GM21825 (cell line): ENCODE data around the gene GON7.
"Not testable (repeated sequence)": the region's sequence is repeated elsewhere in the genome, so short reads cannot be mapped to it uniquely, and the experiment has no call there.

Experiments used
- ATAC-seq: cut with Tn5 transposase; IDR thresholded peaks from one replicate; pipeline ENCODE4 v1.9.1; 2021; ENCODE audit warnings: mild to moderate bottlenecking, moderate library complexity; ENCODE audit not compliant: unreplicated experiment

GON7 gene

DNA sequence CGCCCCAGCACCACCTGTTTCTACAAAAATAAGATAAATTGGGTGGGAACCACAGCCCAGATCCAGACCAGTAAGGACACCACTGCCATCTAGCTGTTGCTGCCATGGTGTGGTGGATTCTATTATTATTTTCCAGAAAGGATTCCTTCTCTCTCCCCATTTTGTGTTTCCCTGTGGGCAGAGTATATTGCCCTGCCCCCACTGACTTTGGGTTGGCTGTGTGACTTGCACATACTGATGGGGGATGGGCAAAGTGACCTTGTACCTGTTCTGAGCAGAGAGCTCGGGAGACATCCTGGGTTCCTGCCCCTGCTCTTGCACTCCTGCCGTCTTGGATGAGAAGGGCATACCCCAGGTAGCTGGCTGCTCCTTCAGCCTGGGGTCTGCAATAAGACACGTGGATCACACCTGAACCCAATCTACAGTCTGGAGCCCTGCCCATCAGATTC is 46.5 kb downstream of the GON7 start:
- ATAC-seq, result no peak

DNA sequence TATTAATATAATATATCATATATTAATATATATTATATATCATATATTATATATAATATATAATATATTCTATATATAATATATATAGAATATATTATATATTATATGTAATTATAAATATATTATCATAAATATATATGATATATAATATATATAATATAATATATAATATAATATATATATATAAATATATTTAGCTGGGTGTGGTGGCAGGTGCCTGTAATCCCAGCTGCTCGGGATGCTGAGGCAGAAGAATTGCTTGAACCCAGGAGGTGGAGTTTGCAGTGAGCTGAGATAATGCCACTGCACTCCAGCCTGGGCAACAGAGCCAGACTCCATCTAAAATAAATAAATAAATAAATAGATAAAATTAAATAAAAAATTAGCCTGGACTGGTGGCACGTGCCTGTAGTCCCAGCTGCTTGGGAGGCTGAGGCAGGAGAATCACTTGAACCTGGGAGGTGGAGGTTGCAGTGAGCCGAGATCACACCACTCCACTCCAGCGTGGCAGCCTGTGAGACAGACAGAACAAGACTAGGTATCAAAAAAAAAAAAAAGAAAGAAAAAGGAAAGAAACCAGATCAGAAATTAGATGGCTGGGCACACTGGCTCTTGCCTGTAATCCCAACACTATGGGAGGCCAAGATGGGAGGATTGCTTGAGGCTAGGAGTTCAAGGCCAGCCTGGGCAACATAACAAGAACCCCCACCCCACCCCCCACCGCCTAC is 47.1 kb downstream of the GON7 start:
- not testable (repeated sequence) for ATAC-seq

DNA sequence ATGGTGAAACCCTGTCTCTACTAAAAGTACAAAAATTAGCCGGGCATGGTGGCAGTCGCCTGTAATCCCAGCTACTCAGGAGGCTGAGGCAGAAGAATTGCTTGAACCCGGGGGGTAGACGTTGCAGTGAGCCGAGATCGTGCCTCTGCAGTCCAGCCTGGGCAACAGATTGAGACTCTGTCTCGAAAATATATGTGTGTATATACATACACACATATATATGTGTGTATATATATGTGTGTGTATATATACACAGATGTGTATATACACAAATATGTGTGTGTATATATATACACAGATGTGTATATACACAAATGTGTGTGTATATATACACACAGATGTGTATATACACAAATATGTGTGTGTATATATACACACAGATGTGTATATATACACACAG is 48.5 kb downstream of the GON7 start:
- not testable (repeated sequence) for ATAC-seq

DNA sequence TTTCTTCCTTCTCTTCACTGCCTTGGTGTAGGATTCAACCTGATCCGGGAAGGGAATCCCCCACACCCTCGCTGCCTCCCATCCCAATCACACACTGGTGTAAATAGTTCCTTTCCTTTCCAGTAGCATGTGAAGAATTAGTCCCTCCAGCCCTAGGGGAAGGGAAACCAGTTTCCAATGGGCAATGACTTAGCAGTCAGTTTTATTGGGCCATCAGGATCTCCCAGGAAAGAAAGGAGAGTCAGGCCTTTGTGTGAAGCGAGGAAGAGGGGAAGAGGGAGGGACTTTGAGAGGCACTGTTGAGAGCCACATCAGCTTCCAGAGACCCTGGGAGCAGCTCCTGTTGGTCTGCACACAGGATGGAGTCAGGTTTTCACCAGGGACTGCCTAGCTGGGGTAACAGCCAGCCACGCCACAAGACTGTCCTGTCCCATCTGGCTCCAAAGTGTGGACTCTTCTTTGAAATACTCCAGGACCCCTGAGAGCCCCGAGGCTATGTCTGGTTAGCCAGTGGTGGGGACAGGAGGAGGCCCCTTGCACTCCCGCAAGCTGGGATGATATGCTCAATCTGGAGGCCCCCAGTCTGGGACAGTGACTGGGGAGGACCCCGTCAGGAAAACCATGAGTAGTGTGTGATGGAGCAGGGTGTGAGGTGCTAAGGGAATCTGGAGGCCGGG is 50.0 kb downstream of the GON7 start:
- ATAC-seq, result no peak

DNA sequence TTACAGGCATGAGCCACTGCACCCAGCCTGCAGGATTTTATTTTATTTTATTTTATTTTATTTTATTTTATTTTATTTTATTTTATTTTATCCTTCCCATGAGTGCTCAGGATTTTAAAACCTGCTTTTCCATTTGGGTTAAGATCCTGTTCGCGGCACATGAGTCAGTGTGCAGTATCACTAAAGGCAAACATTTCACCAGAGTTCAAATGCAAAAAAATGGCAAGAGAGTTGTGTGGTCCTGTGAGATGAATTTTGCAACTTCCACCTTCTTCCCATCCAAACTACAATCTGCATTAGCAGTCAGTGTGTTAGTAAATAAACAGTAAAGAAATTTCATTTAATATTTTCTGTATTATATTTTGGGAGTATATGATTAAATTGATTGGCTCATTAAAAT is 51.2 kb downstream of the GON7 start:
- ATAC-seq, result no peak

DNA sequence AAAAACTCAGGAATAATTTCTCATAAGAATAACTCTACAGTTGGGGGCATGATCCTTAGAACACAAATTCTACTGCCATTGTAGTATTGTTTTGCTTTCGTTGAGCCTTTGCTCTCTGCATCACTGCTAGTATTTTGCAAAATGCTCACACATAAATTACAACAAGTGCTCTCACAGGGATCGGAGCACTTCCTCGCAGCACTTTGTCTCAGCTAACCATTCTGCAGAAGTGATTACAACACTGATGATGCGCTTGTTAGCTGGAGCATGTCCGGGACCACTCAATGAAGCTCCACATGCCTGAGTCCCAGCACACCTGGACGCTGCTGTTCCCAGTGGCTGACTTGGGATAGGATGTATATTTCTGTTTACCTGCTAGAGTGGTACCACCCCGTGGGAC is 53.7 kb downstream of the GON7 start:
- no peak for ATAC-seq
